PFSK-1 (cell line): ENCODE data around the gene CHCHD10.

Source experiments
- FOXP2 ChIP-seq: optimal IDR thresholded peaks from 2 replicates; pipeline ENCODE3; 2011; ENCODE audit warnings: borderline replicate concordance, control low read depth, inconsistent platforms; ENCODE audit not compliant: insufficient read depth; ENCODE audit errors: extremely low read length, extremely low read depth
- POLR2AphosphoS5 ChIP-seq: IDR thresholded peaks from 2 replicates; pipeline ENCODE4 v1.6.1; 2012; ENCODE audit warnings: low read depth, mild to moderate bottlenecking, control low read depth, low read length, moderate library complexity
- REST ChIP-seq, 2 experiments: IDR thresholded peaks; 2 replicates each; pipeline versions ENCODE4 v1.6.1 to v1.8.0; 2011 to 2012; ENCODE audit warnings: low read depth in 2 of 2, low read length in 2 of 2, control low read depth in 1 of 2, inconsistent platforms in 1 of 2, mild to moderate bottlenecking in 1 of 2, moderate library complexity in 1 of 2; ENCODE audit not compliant: insufficient read depth in 1 of 2
- SIN3A ChIP-seq: IDR thresholded peaks from 2 replicates; pipeline ENCODE4 v1.6.1; 2012; ENCODE audit warnings: mild to moderate bottlenecking, low read length, moderate library complexity, borderline replicate concordance; ENCODE audit not compliant: insufficient read depth
- TAF1 ChIP-seq: IDR thresholded peaks from 2 replicates; pipeline ENCODE4 v1.6.1; 2012; ENCODE audit warnings: low read length, control low read depth, borderline replicate concordance; ENCODE audit not compliant: insufficient read depth

Gene CHCHD10

DNA sequence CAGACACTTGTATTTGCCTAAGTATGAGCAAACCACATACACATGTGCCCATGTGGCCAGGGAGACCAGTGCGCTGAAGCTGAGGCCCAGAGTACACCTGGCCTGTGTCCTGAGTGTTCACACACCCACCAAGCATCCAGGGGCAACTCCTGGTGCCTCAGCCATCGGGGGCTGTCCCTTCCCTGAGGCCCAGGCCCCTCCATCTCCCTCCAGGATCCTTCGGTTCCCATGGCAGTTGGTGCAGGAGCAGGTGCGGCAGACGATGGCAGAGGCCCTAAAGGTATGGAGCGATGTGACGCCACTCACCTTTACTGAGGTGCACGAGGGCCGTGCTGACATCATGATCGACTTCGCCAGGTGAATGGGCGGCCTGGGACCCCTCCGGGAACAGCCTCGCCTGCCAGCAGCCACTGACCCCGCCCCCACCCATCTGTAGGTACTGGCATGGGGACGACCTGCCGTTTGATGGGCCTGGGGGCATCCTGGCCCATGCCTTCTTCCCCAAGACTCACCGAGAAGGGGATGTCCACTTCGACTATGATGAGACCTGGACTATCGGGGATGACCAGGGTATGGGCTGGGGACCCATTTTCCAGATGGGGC is 12.5 kb upstream of the CHCHD10 start:
- TF ChIP-seq REST (IDR thresholded peaks at IDR 0.05; ENCODE audit: insufficient read depth in 1 of 2, low read depth in 2 of 2, low read length in 2 of 2) (no peak), POLR2AphosphoS5 (no peak), TAF1 (no peak), FOXP2 (no peak), SIN3A (no peak)

- TF ChIP-seq FOXP2 (no peak), SIN3A (no peak), TAF1 (no peak), REST (IDR thresholded peaks at IDR 0.05; ENCODE audit: insufficient read depth in 1 of 2, low read depth in 2 of 2, low read length in 2 of 2) (no peak), POLR2AphosphoS5 (no peak)
Observed at GRCh38 chr22:23779731-23780130, 12.0 kb upstream of the CHCHD10 start.

DNA sequence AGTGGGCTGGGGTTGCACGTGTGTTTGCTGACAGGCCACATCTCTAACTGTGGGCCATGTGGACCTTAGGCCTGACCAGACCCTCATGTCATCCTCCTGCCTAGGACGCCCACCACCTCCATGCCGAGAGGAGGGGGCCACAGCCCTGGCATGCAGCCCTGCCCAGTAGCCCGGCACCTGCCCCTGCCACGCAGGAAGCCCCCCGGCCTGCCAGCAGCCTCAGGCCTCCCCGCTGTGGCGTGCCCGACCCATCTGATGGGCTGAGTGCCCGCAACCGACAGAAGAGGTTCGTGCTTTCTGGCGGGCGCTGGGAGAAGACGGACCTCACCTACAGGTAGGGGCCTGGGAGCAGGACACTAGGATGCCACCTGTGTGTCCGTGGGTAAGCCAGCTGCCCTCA is 11.3 kb upstream of the CHCHD10 start:
- TF ChIP-seq REST (IDR thresholded peaks at IDR 0.05; ENCODE audit: insufficient read depth in 1 of 2, low read depth in 2 of 2, low read length in 2 of 2) (no peak), SIN3A (no peak), POLR2AphosphoS5 (no peak), TAF1 (no peak), FOXP2 (no peak)

DNA sequence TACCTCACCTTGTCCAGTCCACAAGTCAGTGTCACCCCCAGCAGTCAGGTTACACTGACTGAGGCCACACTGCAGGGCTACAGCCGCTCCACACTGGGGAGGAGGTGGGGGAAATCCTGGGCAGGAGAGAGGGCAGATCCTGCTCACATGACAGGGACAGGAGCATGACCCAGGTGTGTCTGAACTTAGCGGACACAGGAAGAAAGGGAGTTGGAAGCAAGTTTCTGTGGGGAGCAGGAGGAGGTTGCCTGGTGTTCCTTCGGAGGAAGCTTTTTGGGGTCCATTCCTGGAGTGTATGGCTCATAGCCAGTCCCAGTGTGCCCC is 10.8 kb upstream of the CHCHD10 start:
- TF ChIP-seq POLR2AphosphoS5: no peak
- TF ChIP-seq FOXP2: no peak
- TF ChIP-seq REST (IDR thresholded peaks at IDR 0.05; ENCODE audit: insufficient read depth in 1 of 2, low read depth in 2 of 2, low read length in 2 of 2): no peak
- no peak for TF ChIP-seq TAF1
- TF ChIP-seq SIN3A: no peak
